ENCODE data around the gene DAG1. TPM values are rescaled to one million over a fixed set of nuclear protein-coding genes. Genes with fewer than 3 reads are reported as not detected.

Gene DAG1
- total and polyA plus RNA-seq, 2 experiments from 2014 or later = 50.3 to 59.9 TPM

DNA sequence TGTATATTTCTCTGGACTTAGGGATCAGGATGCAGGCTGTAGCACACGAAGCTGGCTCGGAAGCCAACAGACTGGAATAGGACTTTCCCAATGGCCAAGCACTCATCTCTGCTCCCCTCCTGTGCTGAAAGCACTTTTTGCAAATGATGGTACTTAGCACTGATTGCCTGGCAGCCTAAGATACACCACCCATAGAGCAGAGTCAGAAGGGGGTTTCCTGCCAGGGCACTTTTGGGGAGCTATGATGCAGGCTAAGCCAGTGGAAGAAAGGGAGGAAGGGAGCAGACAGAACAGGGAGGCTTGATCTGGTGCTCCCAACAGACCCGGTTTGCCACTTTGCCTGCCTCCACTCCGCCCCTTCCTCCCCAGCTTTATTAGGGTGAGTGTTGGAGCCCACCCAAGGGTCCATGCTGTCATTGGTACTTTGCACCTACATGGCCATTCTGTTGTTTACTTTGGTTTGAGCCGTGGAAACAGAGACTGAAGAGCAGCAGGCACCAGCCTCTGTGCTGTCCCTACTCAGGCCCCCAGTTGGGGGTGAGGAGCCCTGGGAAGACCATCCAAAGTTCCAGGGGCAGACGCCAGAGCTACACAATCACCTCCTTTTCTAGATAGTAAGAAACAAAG lies 100.1 kb downstream of the DAG1 start:
- 64% methylated on average over 6 of the region's 6 CpGs for WGBS (ENCODE audit: low lambda C conversion rate, missing lambda C conversion rate)
- no peaks in the 10 kb centered on the region for H3K36me3 ChIP-seq (replicated peaks; ENCODE audit: insufficient read depth, low read depth)
- no peaks in the 10 kb centered on the region for H3K9me3 ChIP-seq (ENCODE audit: low read depth)
- TF ChIP-seq EZH2phosphoT487 (IDR thresholded peaks at IDR 0.05; ENCODE audit: low read depth, severe bottlenecking, unreplicated experiment) = no peak
- TF ChIP-seq EZH2 (IDR thresholded peaks at IDR 0.05; ENCODE audit: borderline replicate concordance) = no peak
- no peak for TF ChIP-seq CTCF (IDR thresholded peaks at IDR 0.05; ENCODE audit: poor library complexity)
- H3K9me2 ChIP-seq (replicated peaks; ENCODE audit: insufficient read depth) = no peaks in the 10 kb centered on the region
- H3K4me1 ChIP-seq (ENCODE audit: insufficient read depth) = no peaks in the 10 kb centered on the region
- no peak overlapping the region for H3K4me2 ChIP-seq
- no peak for DNase-seq (ENCODE audit: low spot score)
- H2AFZ ChIP-seq = no peak overlapping the region
- H3K79me2 ChIP-seq = no peaks in the 10 kb centered on the region
- H3K4me3 ChIP-seq = no peak overlapping the region
- no peaks in the 10 kb centered on the region for H4K20me1 ChIP-seq (ENCODE audit: insufficient read depth, poor library complexity, severe bottlenecking)
- peaks cover 3% of the 10 kb centered on the region for H3K27me3 ChIP-seq
- H3K27ac ChIP-seq = no peak overlapping the region

GRCh38 chr3:49582177-49582576 lies 112.1 kb downstream of the DAG1 start:
- Histone ChIP-seq H3K79me2 (no peaks in the 10 kb centered on the region), H3K9me2 (replicated peaks; ENCODE audit: insufficient read depth) (no peaks in the 10 kb centered on the region), H3K4me2 (no peak overlapping the region), H3K27me3 (no peaks in the 10 kb centered on the region), H3K9me3 (ENCODE audit: low read depth) (no peaks in the 10 kb centered on the region), H3K4me1 (ENCODE audit: insufficient read depth) (no peaks in the 10 kb centered on the region), H2AFZ (no peak overlapping the region), H4K20me1 (ENCODE audit: insufficient read depth, poor library complexity, severe bottlenecking) (no peaks in the 10 kb centered on the region), H3K4me3 (no peak overlapping the region), H3K27ac (no peak overlapping the region), H3K36me3 (replicated peaks; ENCODE audit: insufficient read depth, low read depth) (no peaks in the 10 kb centered on the region)
- no peak for DNase-seq (ENCODE audit: low spot score)
- TF ChIP-seq CTCF (IDR thresholded peaks at IDR 0.05; ENCODE audit: poor library complexity) (no peak), EZH2 (IDR thresholded peaks at IDR 0.05; ENCODE audit: borderline replicate concordance) (no peak), EZH2phosphoT487 (IDR thresholded peaks at IDR 0.05; ENCODE audit: low read depth, severe bottlenecking, unreplicated experiment) (no peak)

Small RNAs within 50 kb of the gene (small RNA-seq; reads per million reads assigned to genes)
- not detected for gene RNA5SP130

Other genes starting within 250 kb of the DAG1 start
- 1.8 and 4.5 TPM in 2 replicates for gene C3orf62, start 193.0 kb upstream of the DAG1 start, total RNA-seq
- 2.8 and 3.3 TPM in 2 replicates for gene C3orf62, start 193.0 kb upstream of the DAG1 start, polyA plus RNA-seq
- 14.4 and 20.1 TPM in 2 replicates for gene USP4, start 130.2 kb upstream of the DAG1 start, total RNA-seq
- gene USP4, start 130.2 kb upstream of the DAG1 start, polyA plus RNA-seq = 23.9 and 26.5 TPM in 2 replicates
- 186 and 205 TPM in 2 replicates for gene GPX1, start 111.9 kb upstream of the DAG1 start, total RNA-seq
- gene GPX1, start 111.9 kb upstream of the DAG1 start, polyA plus RNA-seq = 437 and 440 TPM in 2 replicates
- gene RHOA, start 58.3 kb upstream of the DAG1 start, total RNA-seq = 434 and 527 TPM in 2 replicates
- 371 and 392 TPM in 2 replicates for gene RHOA, start 58.3 kb upstream of the DAG1 start, polyA plus RNA-seq
- gene TCTA, start 57.8 kb upstream of the DAG1 start, total RNA-seq = 20.9 and 24.5 TPM in 2 replicates
- 30.1 and 31.6 TPM in 2 replicates for gene TCTA, start 57.8 kb upstream of the DAG1 start, polyA plus RNA-seq
- gene AMT, start 47.8 kb upstream of the DAG1 start, total RNA-seq = 19.0 and 26.5 TPM in 2 replicates
- gene AMT, start 47.8 kb upstream of the DAG1 start, polyA plus RNA-seq = 32.7 and 39.7 TPM in 2 replicates
- 6.7 and 8.1 TPM in 2 replicates for gene NICN1, start 40.9 kb upstream of the DAG1 start, total RNA-seq
- gene NICN1, start 40.9 kb upstream of the DAG1 start, polyA plus RNA-seq = 10.4 and 14.0 TPM in 2 replicates
- 0.16 and 0.37 TPM in 2 replicates for gene BSN, start 84.2 kb downstream of the DAG1 start, total RNA-seq
- 0.44 and 0.66 TPM in 2 replicates for gene BSN, start 84.2 kb downstream of the DAG1 start, polyA plus RNA-seq
- gene APEH, start 204.1 kb downstream of the DAG1 start, total RNA-seq = 120 and 125 TPM in 2 replicates
- gene APEH, start 204.1 kb downstream of the DAG1 start, polyA plus RNA-seq = 138 and 148 TPM in 2 replicates
- 90.3 and 116 TPM in 2 replicates for gene MST1, start 219.2 kb downstream of the DAG1 start, total RNA-seq
- gene MST1, start 219.2 kb downstream of the DAG1 start, polyA plus RNA-seq = 137 and 158 TPM in 2 replicates
- gene RNF123, start 219.3 kb downstream of the DAG1 start, total RNA-seq = 27.7 and 32.1 TPM in 2 replicates
- gene RNF123, start 219.3 kb downstream of the DAG1 start, polyA plus RNA-seq = 34.6 and 39.1 TPM in 2 replicates
- 0.57 and 0.76 TPM in 2 replicates for gene AMIGO3, start 249.4 kb downstream of the DAG1 start, total RNA-seq
- gene AMIGO3, start 249.4 kb downstream of the DAG1 start, polyA plus RNA-seq = 1.7 and 2.4 TPM in 2 replicates

Measured in hepatocyte (in vitro differentiated cells).